H1 (cell line): ENCODE results near the gene SYT13.

Experiments used
- CTCF ChIP-seq, 3 experiments: IDR thresholded peaks; 1 replicate in 2 of 3; 2 replicates in 1 of 3; pipeline versions ENCODE4 v1.5.1 to v1.6.1; 2011; ENCODE audit warnings: low read length in 3 of 3, mild to moderate bottlenecking in 3 of 3, inconsistent platforms in 2 of 3, low read depth in 1 of 3, moderate library complexity in 1 of 3; ENCODE audit not compliant: insufficient read depth in 1 of 3; ENCODE audit errors: control extremely low read depth in 1 of 3
- EP300 ChIP-seq, 2 experiments: IDR thresholded peaks; 1 replicate in 1 of 2; 2 replicates in 1 of 2; pipeline ENCODE4 v1.6.1; 2011 to 2012; ENCODE audit warnings: low read depth in 2 of 2, low read length in 2 of 2, mild to moderate bottlenecking in 2 of 2, borderline replicate concordance in 1 of 2, inconsistent platforms in 1 of 2, moderate library complexity in 1 of 2
- HDAC2 ChIP-seq, 2 experiments: fragments of 300-600 bp in 1 of 2; sonication (generic) in 1 of 2; IDR thresholded peaks; 2 replicates each; pipeline ENCODE4 v1.6.1; 2011 to 2012; ENCODE audit warnings: low read depth in 2 of 2, low read length in 2 of 2, mild to moderate bottlenecking in 2 of 2, moderate library complexity in 2 of 2, borderline replicate concordance in 1 of 2, inconsistent platforms in 1 of 2
- RAD21 ChIP-seq, 2 experiments: IDR thresholded peaks in 1 of 2; conservative IDR thresholded peaks in 1 of 2; 2 replicates each; pipeline ENCODE4 v1.6.1; 2011; ENCODE audit warnings: low read depth in 2 of 2, low read length in 2 of 2, improper control_type of control experiment in 1 of 2, inconsistent platforms in 1 of 2, mild to moderate bottlenecking in 1 of 2, moderate library complexity in 1 of 2
- TEAD4 ChIP-seq: IDR thresholded peaks from 2 replicates; pipeline ENCODE4 v1.6.1; 2012; ENCODE audit warnings: low read depth, low read length, inconsistent platforms, mixed read lengths

GRCh38 chr11:45280449-45280848 lies 5.7 kb downstream of the SYT13 start:
- TF ChIP-seq CTCF (IDR thresholded peaks at IDR 0.05; ENCODE audit: control extremely low read depth in 1 of 3, insufficient read depth in 1 of 3, low read depth in 1 of 3, low read length in 3 of 3) (no peak), EP300 (IDR thresholded peaks at IDR 0.05; ENCODE audit: borderline replicate concordance in 1 of 2, low read depth in 2 of 2, low read length in 2 of 2) (no peak), TEAD4 (no peak), RAD21 (IDR thresholded peaks at IDR 0.05 in 1 of 2, conservative IDR thresholded peaks at IDR 0.05 in 1 of 2; ENCODE audit: low read depth in 2 of 2, low read length in 2 of 2) (no peak), HDAC2 (IDR thresholded peaks at IDR 0.05; ENCODE audit: borderline replicate concordance in 1 of 2, low read depth in 2 of 2, low read length in 2 of 2) (no peak)
